GM04503 (cell line): ENCODE results near the gene IL13RA1.
"Not testable (repeated sequence)": the region's sequence is repeated elsewhere in the genome, so short reads cannot be mapped to it uniquely, and the experiment has no call there.

ENCODE experiments used
- DNase-seq: peaks from one replicate; pipeline ENCODE4 v3.0.0-alpha.2; 2012; ENCODE audit warnings: low read depth

IL13RA1 gene

GRCh38 chrX:118780509-118780908, 53.1 kb downstream of the IL13RA1 start:
- no peak for DNase-seq

GRCh38 chrX:118780911-118781310, 53.5 kb downstream of the IL13RA1 start:
- DNase-seq, result no peak

GRCh38 chrX:118795528-118796280, 68.3 kb downstream of the IL13RA1 start:
- no peak for DNase-seq

- DNase-seq, result no peak
Measured at GRCh38 chrX:118802857-118803256, 75.5 kb downstream of the IL13RA1 start.

- no peak for DNase-seq
Measured at GRCh38 chrX:118807151-118808017, 80.0 kb downstream of the IL13RA1 start.

- DNase-seq, result not testable (repeated sequence)
Measured at GRCh38 chrX:118817257-118817656, 89.9 kb downstream of the IL13RA1 start.

- DNase-seq, result no peak
Measured at GRCh38 chrX:118823263-118824172, 96.1 kb downstream of the IL13RA1 start, which contains the start of gene ZCCHC12. ZCCHC12 (plus strand) TSS chrX:118823824; CDS start chrX:118825245, 1,421 bp downstream.

- no peak for DNase-seq
Measured at GRCh38 chrX:118824173-118824730, 96.8 kb downstream of the IL13RA1 start.

- DNase-seq, result no peak
Measured at GRCh38 chrX:118825227-118825626, 97.8 kb downstream of the IL13RA1 start.

GRCh38 chrX:118839334-118839958, 112.0 kb downstream of the IL13RA1 start:
- DNase-seq, result no peak
